Tibial nerve (tissue), 4 donors: ENCODE results near the gene TDRD10.

Source experiments
- EP300 ChIP-seq, 2 donors: sonication (generic); formaldehyde crosslinking; IDR thresholded peaks; one replicate each; pipeline ENCODE4 v1.6.1; 2017; ENCODE audit warnings: antibody characterized with exemption in 2 of 2, mild to moderate bottlenecking in 1 of 2
- POLR2A ChIP-seq, 2 donors: fragments of 450-650 bp; IDR thresholded peaks; one replicate each; pipeline ENCODE4 v1.6.1; 2017; ENCODE audit warnings: antibody characterized with exemption in 2 of 2, mild to moderate bottlenecking in 2 of 2, moderate library complexity in 2 of 2
- TF ChIP-seq, protein P1 (sequence below), 5 experiments: fragments of 200-600 bp in 3 of 5; fragments of 450-650 bp in 2 of 5; sonication (generic) in 3 of 5; IDR thresholded peaks; one replicate each; pipeline ENCODE4 v1.5.1; 2016 to 2019; ENCODE audit warnings: antibody characterized with exemption in 5 of 5, mild to moderate bottlenecking in 3 of 5, moderate library complexity in 2 of 5

- TF ChIP-seq, protein P1, sequence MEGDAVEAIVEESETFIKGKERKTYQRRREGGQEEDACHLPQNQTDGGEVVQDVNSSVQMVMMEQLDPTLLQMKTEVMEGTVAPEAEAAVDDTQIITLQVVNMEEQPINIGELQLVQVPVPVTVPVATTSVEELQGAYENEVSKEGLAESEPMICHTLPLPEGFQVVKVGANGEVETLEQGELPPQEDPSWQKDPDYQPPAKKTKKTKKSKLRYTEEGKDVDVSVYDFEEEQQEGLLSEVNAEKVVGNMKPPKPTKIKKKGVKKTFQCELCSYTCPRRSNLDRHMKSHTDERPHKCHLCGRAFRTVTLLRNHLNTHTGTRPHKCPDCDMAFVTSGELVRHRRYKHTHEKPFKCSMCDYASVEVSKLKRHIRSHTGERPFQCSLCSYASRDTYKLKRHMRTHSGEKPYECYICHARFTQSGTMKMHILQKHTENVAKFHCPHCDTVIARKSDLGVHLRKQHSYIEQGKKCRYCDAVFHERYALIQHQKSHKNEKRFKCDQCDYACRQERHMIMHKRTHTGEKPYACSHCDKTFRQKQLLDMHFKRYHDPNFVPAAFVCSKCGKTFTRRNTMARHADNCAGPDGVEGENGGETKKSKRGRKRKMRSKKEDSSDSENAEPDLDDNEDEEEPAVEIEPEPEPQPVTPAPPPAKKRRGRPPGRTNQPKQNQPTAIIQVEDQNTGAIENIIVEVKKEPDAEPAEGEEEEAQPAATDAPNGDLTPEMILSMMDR (IDR thresholded peaks at IDR 0.05): no peak
- TF ChIP-seq EP300 (IDR thresholded peaks at IDR 0.05) (no peak), POLR2A (IDR thresholded peaks at IDR 0.05) (no peak)
Measured at GRCh38 chr1:154469844-154470560, 32.0 kb upstream of the TDRD10 start.
